Activated CD8-positive, alpha-beta memory T cell treated with anti-CD3 and anti-CD28 coated beads for 48 hours (primary cell): Measurements from ENCODE around the gene SPOCK1.

Experiments used
- DNase-seq, 3 experiments: peaks; one replicate each; pipeline ENCODE4 v3.0.0-alpha.2; 2020; ENCODE audit warnings: low read depth in 2 of 3, low spot score in 2 of 3

SPOCK1 gene

GRCh38 chr5:137332296-137332695, 166.8 kb downstream of the SPOCK1 start:
- no peak for DNase-seq

- DNase-seq, result no peak
These were observed 169.4 kb downstream of the SPOCK1 start for GRCh38 chr5:137329586-137330296.

GRCh38 chr5:137328991-137329390, 170.1 kb downstream of the SPOCK1 start:
- DNase-seq, result no peak

- DNase-seq, result no peak
These were observed 170.7 kb downstream of the SPOCK1 start for GRCh38 chr5:137328463-137328862.

- DNase-seq, result no peak
These were observed 173.4 kb downstream of the SPOCK1 start for GRCh38 chr5:137325721-137326120.

GRCh38 chr5:137320056-137321045, 178.8 kb downstream of the SPOCK1 start:
- no peak for DNase-seq

GRCh38 chr5:137318027-137318426, 181.1 kb downstream of the SPOCK1 start:
- no peak for DNase-seq

GRCh38 chr5:137316346-137316736, 182.8 kb downstream of the SPOCK1 start:
- DNase-seq, result no peak

GRCh38 chr5:137315534-137316345, 183.4 kb downstream of the SPOCK1 start:
- DNase-seq, result no peak

GRCh38 chr5:137315109-137315508, 184.0 kb downstream of the SPOCK1 start:
- DNase-seq, result no peak

- DNase-seq, result no peak
These were observed 185.5 kb downstream of the SPOCK1 start for GRCh38 chr5:137313526-137314175.

GRCh38 chr5:137312011-137312410, 187.1 kb downstream of the SPOCK1 start:
- DNase-seq, result no peak

GRCh38 chr5:137310051-137310730, 188.9 kb downstream of the SPOCK1 start:
- DNase-seq, result no peak

GRCh38 chr5:137309290-137309689, 189.8 kb downstream of the SPOCK1 start:
- DNase-seq, result no peak

- no peak for DNase-seq
These were observed 190.8 kb downstream of the SPOCK1 start for GRCh38 chr5:137308311-137308710.

- DNase-seq, result no peak
These were observed 192.2 kb downstream of the SPOCK1 start for GRCh38 chr5:137306903-137307302.

GRCh38 chr5:137305971-137306602, 193.0 kb downstream of the SPOCK1 start:
- DNase-seq, result no peak

GRCh38 chr5:137304226-137304874, 194.8 kb downstream of the SPOCK1 start:
- no peak for DNase-seq

GRCh38 chr5:137303509-137303908, 195.6 kb downstream of the SPOCK1 start:
- no peak for DNase-seq
